ENCODE measurements around the gene CCDC33. TPM values are rescaled to one million over a fixed set of nuclear protein-coding genes. Genes with fewer than 3 reads are reported as not detected.

CCDC33 gene
- total and polyA plus RNA-seq, 4 donors, result 0.99 to 7.4 (median 2.6) TPM

DNA sequence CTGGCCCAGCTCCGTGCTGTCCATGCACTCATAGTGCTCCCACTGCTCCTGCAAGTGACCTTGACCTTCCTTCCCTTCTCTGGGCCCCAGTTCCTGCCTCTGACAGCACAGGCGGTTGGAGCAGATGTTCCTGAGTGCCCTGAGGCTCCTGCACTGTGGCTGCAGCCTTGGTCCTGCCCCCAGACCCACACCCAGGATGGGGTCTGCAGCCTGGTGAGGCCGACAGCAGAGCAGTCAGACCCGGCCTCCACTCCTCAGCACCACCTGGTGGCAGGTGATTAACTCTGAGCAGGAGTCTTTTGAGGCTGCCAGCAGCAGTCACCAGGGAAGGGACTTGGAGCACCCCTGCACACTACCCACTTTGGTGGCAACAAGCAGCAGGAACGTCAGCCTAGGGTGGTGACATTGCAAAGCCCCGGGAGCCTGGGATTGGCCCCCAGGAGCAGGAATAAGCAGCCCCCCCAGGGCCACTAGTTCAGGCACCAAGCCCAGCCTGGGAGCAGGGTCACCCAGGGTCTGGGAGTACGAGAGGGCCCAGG lies 66.8 kb downstream of the CCDC33 start:
- Histone ChIP-seq H3K9me3 (ENCODE audit: control insufficient read depth, insufficient read depth, low read length) (no peaks in the 10 kb centered on the region), H3K27me3 (ENCODE audit: control insufficient read depth, insufficient read depth, low read length) (peaks cover 13% of the 10 kb centered on the region), H3K27ac (ENCODE audit: low read depth, low read length) (no peak overlapping the region), H3K36me3 (ENCODE audit: control insufficient read depth, insufficient read depth, low read length) (no peaks in the 10 kb centered on the region), H3K4me1 (ENCODE audit: control insufficient read depth, insufficient read depth, low read length) (peaks cover 43% of the 10 kb centered on the region), H3K4me3 (ENCODE audit: low read depth, low read length) (no peak overlapping the region)
- 45% methylated on average over 7 of the region's 7 CpGs for WGBS (ENCODE audit: insufficient coverage)
- peak in 2 of 6 donors; percentile 76 to 77 for DNase-seq (ENCODE audit: low read depth in 4 of 6, low spot score in 6 of 6)

DNA sequence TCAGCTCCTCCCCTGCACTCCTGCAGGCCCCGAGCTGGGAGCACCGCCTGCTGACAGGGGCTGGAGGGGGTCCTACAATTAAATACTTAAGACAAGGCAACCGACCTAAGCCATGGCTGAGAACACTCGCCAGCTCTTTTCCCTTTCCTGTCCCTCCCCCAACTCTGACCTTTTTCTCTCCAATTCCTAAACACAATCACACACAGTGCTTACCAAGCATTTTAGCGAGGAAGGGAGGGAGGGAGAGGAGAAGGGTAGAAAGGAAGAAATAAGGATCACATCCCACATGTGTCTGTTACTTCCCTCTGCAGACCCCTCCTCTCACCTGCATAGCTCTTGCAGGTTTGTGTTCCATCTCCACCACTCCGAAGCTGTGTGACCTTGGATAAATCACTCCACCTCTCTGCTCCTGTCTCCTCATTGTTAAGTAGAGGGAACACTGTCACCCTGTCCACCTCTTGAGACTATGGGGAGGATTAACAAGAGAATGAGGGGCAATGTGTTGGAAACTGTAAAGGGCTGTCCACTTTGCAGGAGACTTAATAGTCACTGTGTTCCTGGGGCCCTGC lies 67.7 kb downstream of the CCDC33 start:
- Histone ChIP-seq H3K4me3 (ENCODE audit: low read depth, low read length) (no peak overlapping the region), H3K27me3 (ENCODE audit: control insufficient read depth, insufficient read depth, low read length) (peaks cover 15% of the 10 kb centered on the region), H3K9me3 (ENCODE audit: control insufficient read depth, insufficient read depth, low read length) (no peaks in the 10 kb centered on the region), H3K4me1 (ENCODE audit: control insufficient read depth, insufficient read depth, low read length) (peaks cover 51% of the 10 kb centered on the region), H3K27ac (ENCODE audit: low read depth, low read length) (no peak overlapping the region), H3K36me3 (ENCODE audit: control insufficient read depth, insufficient read depth, low read length) (no peaks in the 10 kb centered on the region)
- DNase-seq (ENCODE audit: low read depth in 4 of 6, low spot score in 6 of 6), result no peak
- 53% methylated on average over 2 of the region's 6 CpGs for WGBS (ENCODE audit: insufficient coverage)

DNA sequence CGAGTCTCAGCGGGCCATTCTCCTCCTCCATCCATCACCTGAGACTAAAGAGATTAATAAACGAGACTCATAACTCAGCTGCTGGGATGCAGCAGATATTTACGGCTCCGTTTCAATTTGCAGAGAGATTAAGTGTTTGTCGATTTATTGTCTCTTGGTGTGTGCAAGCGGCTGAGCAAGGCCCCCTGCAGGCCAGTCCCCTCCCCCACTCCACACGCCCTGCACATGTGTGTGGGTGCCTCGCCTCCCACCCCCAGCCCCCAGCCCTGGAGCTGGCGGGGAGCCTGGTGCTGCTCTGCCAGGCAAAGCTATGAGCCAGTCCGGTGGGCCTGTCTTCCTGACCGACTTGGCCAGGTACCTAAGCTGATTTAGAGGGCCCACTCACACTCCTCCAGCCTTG lies 68.3 kb downstream of the CCDC33 start:
- Histone ChIP-seq H3K27ac (ENCODE audit: low read depth, low read length) (no peak overlapping the region), H3K4me1 (ENCODE audit: control insufficient read depth, insufficient read depth, low read length) (peaks cover 52% of the 10 kb centered on the region), H3K27me3 (ENCODE audit: control insufficient read depth, insufficient read depth, low read length) (peaks cover 15% of the 10 kb centered on the region), H3K4me3 (ENCODE audit: low read depth, low read length) (no peak overlapping the region), H3K36me3 (ENCODE audit: control insufficient read depth, insufficient read depth, low read length) (no peaks in the 10 kb centered on the region), H3K9me3 (ENCODE audit: control insufficient read depth, insufficient read depth, low read length) (no peaks in the 10 kb centered on the region)
- WGBS (ENCODE audit: insufficient coverage), result 25% methylated on average over 8 of the region's 12 CpGs
- peak in 1 of 6 donors; percentile 76 for DNase-seq (ENCODE audit: low read depth in 4 of 6, low spot score in 6 of 6)

DNA sequence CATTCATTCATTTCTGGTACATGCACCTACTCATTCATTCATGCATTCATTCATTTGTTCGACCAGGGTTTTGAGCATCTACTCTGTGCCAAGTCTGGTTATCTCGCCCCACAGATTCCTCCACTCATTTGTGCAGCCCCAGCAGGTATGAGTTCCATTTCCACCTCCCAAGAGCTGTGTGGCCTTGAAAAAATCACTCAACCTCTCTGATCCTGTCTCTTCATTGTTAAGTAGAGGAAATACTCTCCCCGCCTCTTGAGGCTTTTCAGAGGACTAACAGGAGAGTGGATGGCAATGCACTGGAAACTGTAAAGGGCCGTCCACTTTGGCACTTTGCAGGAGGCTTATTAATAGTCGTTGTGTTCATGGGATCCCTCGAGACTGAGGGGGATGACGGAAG lies 69.6 kb downstream of the CCDC33 start:
- no peak overlapping the region for H3K4me3 ChIP-seq (ENCODE audit: low read depth, low read length)
- no peaks in the 10 kb centered on the region for H3K9me3 ChIP-seq (ENCODE audit: control insufficient read depth, insufficient read depth, low read length)
- 96% methylated on average over 4 of the region's 7 CpGs for WGBS (ENCODE audit: insufficient coverage)
- no peak overlapping the region for H3K27ac ChIP-seq (ENCODE audit: low read depth, low read length)
- peaks cover 42% of the 10 kb centered on the region for H3K4me1 ChIP-seq (ENCODE audit: control insufficient read depth, insufficient read depth, low read length)
- H3K36me3 ChIP-seq (ENCODE audit: control insufficient read depth, insufficient read depth, low read length), result no peaks in the 10 kb centered on the region
- DNase-seq (ENCODE audit: low read depth in 4 of 6, low spot score in 6 of 6), result no peak
- H3K27me3 ChIP-seq (ENCODE audit: control insufficient read depth, insufficient read depth, low read length), result peaks cover 12% of the 10 kb centered on the region

- no peaks in the 10 kb centered on the region for H3K36me3 ChIP-seq (ENCODE audit: control insufficient read depth, insufficient read depth, low read length)
- 32% methylated on average over 9 of the region's 10 CpGs for WGBS (ENCODE audit: insufficient coverage)
- no peak overlapping the region for H3K27ac ChIP-seq (ENCODE audit: low read depth, low read length)
- DNase-seq (ENCODE audit: low read depth in 4 of 6, low spot score in 6 of 6), result no peak
- no peak overlapping the region for H3K4me3 ChIP-seq (ENCODE audit: low read depth, low read length)
- H3K9me3 ChIP-seq (ENCODE audit: control insufficient read depth, insufficient read depth, low read length), result no peaks in the 10 kb centered on the region
- H3K4me1 ChIP-seq (ENCODE audit: control insufficient read depth, insufficient read depth, low read length), result peaks cover 42% of the 10 kb centered on the region
- peaks cover 10% of the 10 kb centered on the region for H3K27me3 ChIP-seq (ENCODE audit: control insufficient read depth, insufficient read depth, low read length)
Measured at GRCh38 chr15:74306781-74307217, 70.7 kb downstream of the CCDC33 start.

DNA sequence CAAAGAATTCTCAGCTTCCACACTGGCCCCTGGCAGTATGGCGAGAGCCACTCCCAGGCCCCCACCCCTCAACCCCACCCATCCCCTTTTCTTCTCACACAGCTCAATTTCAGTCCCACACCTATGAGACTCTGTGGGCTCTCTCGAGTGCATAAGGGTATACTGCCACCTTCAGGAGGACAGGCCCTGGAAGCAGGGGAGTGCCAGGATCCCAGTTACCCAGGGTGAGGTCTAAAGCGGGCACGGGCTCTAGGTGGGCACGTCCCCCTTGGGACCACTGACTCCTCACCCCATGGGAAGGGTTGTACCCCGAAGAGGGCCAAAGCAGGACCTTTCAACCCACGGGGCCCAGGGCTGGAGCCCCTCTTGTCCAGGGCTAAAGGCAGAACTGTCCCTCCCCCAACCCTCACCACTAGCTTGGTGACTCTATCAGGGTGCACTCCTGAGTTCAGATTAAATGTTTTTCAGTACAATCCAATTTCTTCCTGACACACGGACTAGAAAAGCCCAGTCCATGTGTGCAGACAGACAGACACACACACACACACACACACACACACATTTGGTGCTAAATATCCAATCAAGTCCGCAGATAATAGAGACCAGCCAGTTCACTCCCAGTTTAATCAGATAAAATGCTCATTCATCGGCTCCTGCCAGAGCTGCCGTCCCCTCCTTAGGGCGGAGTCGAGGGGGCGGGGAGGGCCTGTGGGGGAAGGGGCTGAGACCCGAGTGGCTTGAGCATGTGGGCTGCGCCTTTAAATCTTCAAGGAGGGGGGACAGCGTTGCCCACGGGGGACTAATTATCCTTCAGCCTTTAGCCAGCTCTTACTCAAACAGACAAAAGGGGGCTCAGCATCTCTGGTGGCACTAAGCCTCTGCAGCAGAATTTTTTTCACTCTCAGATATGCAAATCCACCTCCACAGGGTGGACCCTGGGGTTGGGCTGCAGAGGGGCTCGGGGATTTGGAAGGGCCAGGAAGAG lies 72.0 kb downstream of the CCDC33 start:
- DNase-seq (ENCODE audit: low read depth in 4 of 6, low spot score in 6 of 6), result peak in 3 of 6 donors; percentile 53 to 93 (median 92)
- H3K4me3 ChIP-seq (ENCODE audit: low read depth, low read length), result no peak overlapping the region
- H3K36me3 ChIP-seq (ENCODE audit: control insufficient read depth, insufficient read depth, low read length), result no peaks in the 10 kb centered on the region
- 8% methylated on average over 16 of the region's 19 CpGs for WGBS (ENCODE audit: insufficient coverage)
- H3K9me3 ChIP-seq (ENCODE audit: control insufficient read depth, insufficient read depth, low read length), result no peaks in the 10 kb centered on the region
- peaks cover 48% of the 10 kb centered on the region for H3K4me1 ChIP-seq (ENCODE audit: control insufficient read depth, insufficient read depth, low read length)
- no peak overlapping the region for H3K27ac ChIP-seq (ENCODE audit: low read depth, low read length)
- H3K27me3 ChIP-seq (ENCODE audit: control insufficient read depth, insufficient read depth, low read length), result peaks cover 8% of the 10 kb centered on the region

GRCh38 chr15:74311734-74312444 lies 75.8 kb downstream of the CCDC33 start:
- Histone ChIP-seq H3K27me3 (ENCODE audit: control insufficient read depth, insufficient read depth, low read length) (peaks cover 2% of the 10 kb centered on the region), H3K27ac (ENCODE audit: low read depth, low read length) (no peak overlapping the region), H3K36me3 (ENCODE audit: control insufficient read depth, insufficient read depth, low read length) (no peaks in the 10 kb centered on the region), H3K9me3 (ENCODE audit: control insufficient read depth, insufficient read depth, low read length) (no peaks in the 10 kb centered on the region), H3K4me1 (ENCODE audit: control insufficient read depth, insufficient read depth, low read length) (peaks cover 50% of the 10 kb centered on the region), H3K4me3 (ENCODE audit: low read depth, low read length) (no peak overlapping the region)
- 56% methylated on average over 13 of the region's 13 CpGs for WGBS (ENCODE audit: insufficient coverage)
- DNase-seq (ENCODE audit: low read depth in 4 of 6, low spot score in 6 of 6), result peak in 1 of 6 donors; percentile 31

- DNase-seq (ENCODE audit: low read depth in 4 of 6, low spot score in 6 of 6), result peak in 2 of 6 donors; percentile 85 to 91
- Histone ChIP-seq H3K27ac (ENCODE audit: low read depth, low read length) (no peak overlapping the region), H3K4me1 (ENCODE audit: control insufficient read depth, insufficient read depth, low read length) (peaks cover 52% of the 10 kb centered on the region), H3K27me3 (ENCODE audit: control insufficient read depth, insufficient read depth, low read length) (peaks cover 2% of the 10 kb centered on the region), H3K4me3 (ENCODE audit: low read depth, low read length) (no peak overlapping the region), H3K36me3 (ENCODE audit: control insufficient read depth, insufficient read depth, low read length) (no peaks in the 10 kb centered on the region), H3K9me3 (ENCODE audit: control insufficient read depth, insufficient read depth, low read length) (no peaks in the 10 kb centered on the region)
- 31% methylated on average over 9 of the region's 9 CpGs for WGBS (ENCODE audit: insufficient coverage)
Measured at GRCh38 chr15:74312445-74313007, 76.4 kb downstream of the CCDC33 start.

GRCh38 chr15:74313889-74314288 lies 77.8 kb downstream of the CCDC33 start:
- Histone ChIP-seq H3K4me3 (ENCODE audit: low read depth, low read length) (no peak overlapping the region), H3K36me3 (ENCODE audit: control insufficient read depth, insufficient read depth, low read length) (no peaks in the 10 kb centered on the region), H3K27ac (ENCODE audit: low read depth, low read length) (no peak overlapping the region), H3K9me3 (ENCODE audit: control insufficient read depth, insufficient read depth, low read length) (no peaks in the 10 kb centered on the region), H3K4me1 (ENCODE audit: control insufficient read depth, insufficient read depth, low read length) (peaks cover 54% of the 10 kb centered on the region), H3K27me3 (ENCODE audit: control insufficient read depth, insufficient read depth, low read length) (no peaks in the 10 kb centered on the region)
- no peak for DNase-seq (ENCODE audit: low read depth in 4 of 6, low spot score in 6 of 6)
- WGBS (ENCODE audit: insufficient coverage), result 92% methylated on average over 7 of the region's 7 CpGs
